ENCODE data around the gene CFAP46.

CFAP46 gene

GRCh38 chr10:132817701-132818211, 124.6 kb downstream of the CFAP46 start:
- no peak for DNase-seq

GRCh38 chr10:132816718-132817117, 125.7 kb downstream of the CFAP46 start:
- no peak for DNase-seq

- DNase-seq = no peak
Measured at GRCh38 chr10:132815168-132815857, 127.1 kb downstream of the CFAP46 start.

GRCh38 chr10:132814469-132814856, 127.9 kb downstream of the CFAP46 start:
- no peak for DNase-seq

GRCh38 chr10:132813560-132814468, 128.6 kb downstream of the CFAP46 start:
- DNase-seq = no peak

GRCh38 chr10:132813001-132813401, 129.4 kb downstream of the CFAP46 start:
- DNase-seq = no peak

GRCh38 chr10:132812520-132812919, 129.8 kb downstream of the CFAP46 start:
- no peak for DNase-seq

- DNase-seq = no peak
Measured at GRCh38 chr10:132811891-132812481, 130.4 kb downstream of the CFAP46 start.

- DNase-seq = no peak
Measured at GRCh38 chr10:132810807-132811700, 131.3 kb downstream of the CFAP46 start.

- no peak for DNase-seq
Measured at GRCh38 chr10:132810141-132810806, 132.1 kb downstream of the CFAP46 start.

GRCh38 chr10:132809232-132810140, 132.9 kb downstream of the CFAP46 start:
- DNase-seq = no peak

- no peak for DNase-seq
Measured at GRCh38 chr10:132808383-132809231, 133.8 kb downstream of the CFAP46 start.

GRCh38 chr10:132807621-132808049, 134.7 kb downstream of the CFAP46 start:
- DNase-seq = no peak

- DNase-seq = no peak
Measured at GRCh38 chr10:132806561-132807003, 135.8 kb downstream of the CFAP46 start.

GRCh38 chr10:132806110-132806509, 136.3 kb downstream of the CFAP46 start:
- no peak for DNase-seq

- no peak for DNase-seq
Measured at GRCh38 chr10:132805599-132805998, 136.8 kb downstream of the CFAP46 start.

GRCh38 chr10:132804785-132805426, 137.5 kb downstream of the CFAP46 start:
- no peak for DNase-seq

GRCh38 chr10:132804287-132804686, 138.1 kb downstream of the CFAP46 start:
- DNase-seq = no peak
